ENCODE data around the gene SSU72.

SSU72 gene

GRCh38 chr1:1538989-1539309 lies 35.7 kb downstream of the SSU72 start:
- H3K9me3 ChIP-seq (ENCODE audit: control extremely low read depth in 1 of 5, control insufficient read depth in 4 of 5, insufficient read depth in 2 of 5, low read depth in 1 of 5, low read length in 4 of 5): no peaks in the 10 kb centered on the region
- H3K36me3 ChIP-seq (ENCODE audit: control insufficient read depth in 4 of 4, insufficient read depth in 4 of 4, low read length in 3 of 4): peaks cover 0 to 35% (median 20%) of the 10 kb centered on the region in 4 experiments
- peaks cover 0 to 6% (median 0%) of the 10 kb centered on the region in 5 experiments for H3K27me3 ChIP-seq (replicated peaks in 2 of 5; ENCODE audit: control insufficient read depth in 4 of 5, insufficient read depth in 5 of 5, low read length in 4 of 5)
- ChIA-PET POLR2A (no interaction called here), CTCF (interaction anchor here (1.5 kb wide), 1 partner anchor 9 kb away, joined by 3 read pairs; no protein-coding TSS in a partner anchor)
- no peak for DNase-seq
- 92% methylated on average over 18 of the region's 18 CpGs for whole genome bisulfite sequencing (ENCODE audit: insufficient coverage)
- no peak overlapping the region for H3K4me3 ChIP-seq (ENCODE audit: control insufficient read depth in 1 of 7, extremely low read depth in 1 of 7, insufficient read depth in 4 of 7, low read depth in 2 of 7, low read length in 6 of 7)
- H3K4me1 ChIP-seq (ENCODE audit: control extremely low read depth in 1 of 4, control insufficient read depth in 4 of 4, insufficient read depth in 4 of 4, low read length in 3 of 4): peaks cover 0 to 11% (median 4%) of the 10 kb centered on the region in 4 experiments
- no peak overlapping the region for H3K27ac ChIP-seq (ENCODE audit: insufficient read depth in 1 of 2, low read depth in 1 of 2, low read length in 2 of 2, poor library complexity in 1 of 2, severe bottlenecking in 2 of 2)

GRCh38 chr1:1538334-1538733 lies 36.3 kb downstream of the SSU72 start:
- ChIA-PET POLR2A (no interaction called here), CTCF (no interaction called here)
- Histone ChIP-seq H3K9me3 (ENCODE audit: control extremely low read depth in 1 of 5, control insufficient read depth in 4 of 5, insufficient read depth in 2 of 5, low read depth in 1 of 5, low read length in 4 of 5) (no peaks in the 10 kb centered on the region), H3K4me1 (ENCODE audit: control extremely low read depth in 1 of 4, control insufficient read depth in 4 of 4, insufficient read depth in 4 of 4, low read length in 3 of 4) (peaks cover 0 to 11% (median 4%) of the 10 kb centered on the region in 4 experiments), H3K27me3 (replicated peaks in 2 of 5; ENCODE audit: control insufficient read depth in 4 of 5, insufficient read depth in 5 of 5, low read length in 4 of 5) (peaks cover 0 to 6% (median 0%) of the 10 kb centered on the region in 5 experiments), H3K36me3 (ENCODE audit: control insufficient read depth in 4 of 4, insufficient read depth in 4 of 4, low read length in 3 of 4) (peaks cover 0 to 30% (median 19%) of the 10 kb centered on the region in 4 experiments), H3K4me3 (ENCODE audit: control insufficient read depth in 1 of 7, extremely low read depth in 1 of 7, insufficient read depth in 4 of 7, low read depth in 2 of 7, low read length in 6 of 7) (no peak overlapping the region), H3K27ac (ENCODE audit: insufficient read depth in 1 of 2, low read depth in 1 of 2, low read length in 2 of 2, poor library complexity in 1 of 2, severe bottlenecking in 2 of 2) (no peak overlapping the region)
- WGBS (ENCODE audit: insufficient coverage): 97% methylated on average over 23 of the region's 23 CpGs
- DNase-seq: no peak

GRCh38 chr1:1537626-1538250 lies 36.9 kb downstream of the SSU72 start:
- ChIA-PET POLR2A (no interaction called here), CTCF (no interaction called here)
- peaks cover 0 to 11% (median 4%) of the 10 kb centered on the region in 4 experiments for H3K4me1 ChIP-seq (ENCODE audit: control extremely low read depth in 1 of 4, control insufficient read depth in 4 of 4, insufficient read depth in 4 of 4, low read length in 3 of 4)
- H3K27me3 ChIP-seq (replicated peaks in 2 of 5; ENCODE audit: control insufficient read depth in 4 of 5, insufficient read depth in 5 of 5, low read length in 4 of 5): peaks cover 0 to 6% (median 0%) of the 10 kb centered on the region in 5 experiments
- no peak for DNase-seq
- H3K27ac ChIP-seq (ENCODE audit: insufficient read depth in 1 of 2, low read depth in 1 of 2, low read length in 2 of 2, poor library complexity in 1 of 2, severe bottlenecking in 2 of 2): no peak overlapping the region
- H3K9me3 ChIP-seq (ENCODE audit: control extremely low read depth in 1 of 5, control insufficient read depth in 4 of 5, insufficient read depth in 2 of 5, low read depth in 1 of 5, low read length in 4 of 5): no peaks in the 10 kb centered on the region
- peaks cover 0 to 24% (median 14%) of the 10 kb centered on the region in 4 experiments for H3K36me3 ChIP-seq (ENCODE audit: control insufficient read depth in 4 of 4, insufficient read depth in 4 of 4, low read length in 3 of 4)
- H3K4me3 ChIP-seq (ENCODE audit: control insufficient read depth in 1 of 7, extremely low read depth in 1 of 7, insufficient read depth in 4 of 7, low read depth in 2 of 7, low read length in 6 of 7): no peak overlapping the region
- WGBS (ENCODE audit: insufficient coverage): 97% methylated on average over 30 of the region's 32 CpGs

- WGBS (ENCODE audit: insufficient coverage): 98% methylated on average over 13 of the region's 15 CpGs
- peaks cover 0 to 6% (median 0%) of the 10 kb centered on the region in 5 experiments for H3K27me3 ChIP-seq (replicated peaks in 2 of 5; ENCODE audit: control insufficient read depth in 4 of 5, insufficient read depth in 5 of 5, low read length in 4 of 5)
- CTCF ChIA-PET: interaction anchor here (1.2 kb wide), 1 partner anchor 16 kb away, joined by 4 read pairs; no protein-coding TSS in a partner anchor
- POLR2A ChIA-PET: no interaction called here
- H3K4me3 ChIP-seq (ENCODE audit: control insufficient read depth in 1 of 7, extremely low read depth in 1 of 7, insufficient read depth in 4 of 7, low read depth in 2 of 7, low read length in 6 of 7): no peak overlapping the region
- no peak overlapping the region for H3K27ac ChIP-seq (ENCODE audit: insufficient read depth in 1 of 2, low read depth in 1 of 2, low read length in 2 of 2, poor library complexity in 1 of 2, severe bottlenecking in 2 of 2)
- H3K4me1 ChIP-seq (ENCODE audit: control extremely low read depth in 1 of 4, control insufficient read depth in 4 of 4, insufficient read depth in 4 of 4, low read length in 3 of 4): peaks cover 0 to 11% (median 4%) of the 10 kb centered on the region in 4 experiments
- DNase-seq: no peak
- H3K36me3 ChIP-seq (ENCODE audit: control insufficient read depth in 4 of 4, insufficient read depth in 4 of 4, low read length in 3 of 4): peaks cover 0 to 17% (median 10%) of the 10 kb centered on the region in 4 experiments
- H3K9me3 ChIP-seq (ENCODE audit: control extremely low read depth in 1 of 5, control insufficient read depth in 4 of 5, insufficient read depth in 2 of 5, low read depth in 1 of 5, low read length in 4 of 5): no peaks in the 10 kb centered on the region
These were observed 37.6 kb downstream of the SSU72 start for GRCh38 chr1:1536938-1537546.

GRCh38 chr1:1536019-1536937 lies 38.4 kb downstream of the SSU72 start:
- no peak for DNase-seq
- peaks cover 0 to 11% (median 4%) of the 10 kb centered on the region in 4 experiments for H3K4me1 ChIP-seq (ENCODE audit: control extremely low read depth in 1 of 4, control insufficient read depth in 4 of 4, insufficient read depth in 4 of 4, low read length in 3 of 4)
- H3K9me3 ChIP-seq (ENCODE audit: control extremely low read depth in 1 of 5, control insufficient read depth in 4 of 5, insufficient read depth in 2 of 5, low read depth in 1 of 5, low read length in 4 of 5): peaks cover 0 to 1% (median 0%) of the 10 kb centered on the region in 5 experiments
- WGBS (ENCODE audit: insufficient coverage): 92% methylated on average over 42 of the region's 48 CpGs
- H3K4me3 ChIP-seq (ENCODE audit: control insufficient read depth in 1 of 7, extremely low read depth in 1 of 7, insufficient read depth in 4 of 7, low read depth in 2 of 7, low read length in 6 of 7): no peak overlapping the region
- ChIA-PET POLR2A (no interaction called here), CTCF (interaction anchor here (1.2 kb wide), 1 partner anchor 15 kb away, joined by 4 read pairs; no protein-coding TSS in a partner anchor)
- peaks cover 0 to 13% (median 7%) of the 10 kb centered on the region in 4 experiments for H3K36me3 ChIP-seq (ENCODE audit: control insufficient read depth in 4 of 4, insufficient read depth in 4 of 4, low read length in 3 of 4)
- H3K27ac ChIP-seq (ENCODE audit: insufficient read depth in 1 of 2, low read depth in 1 of 2, low read length in 2 of 2, poor library complexity in 1 of 2, severe bottlenecking in 2 of 2): no peak overlapping the region
- peaks cover 0 to 6% (median 0%) of the 10 kb centered on the region in 5 experiments for H3K27me3 ChIP-seq (replicated peaks in 2 of 5; ENCODE audit: control insufficient read depth in 4 of 5, insufficient read depth in 5 of 5, low read length in 4 of 5)

- DNase-seq: no peak
- Histone ChIP-seq H3K27ac (ENCODE audit: insufficient read depth in 1 of 2, low read depth in 1 of 2, low read length in 2 of 2, poor library complexity in 1 of 2, severe bottlenecking in 2 of 2) (no peak overlapping the region), H3K9me3 (ENCODE audit: control extremely low read depth in 1 of 5, control insufficient read depth in 4 of 5, insufficient read depth in 2 of 5, low read depth in 1 of 5, low read length in 4 of 5) (peaks cover 0 to 3% (median 0%) of the 10 kb centered on the region in 5 experiments), H3K36me3 (ENCODE audit: control insufficient read depth in 4 of 4, insufficient read depth in 4 of 4, low read length in 3 of 4) (peaks cover 0 to 10% (median 5%) of the 10 kb centered on the region in 4 experiments), H3K4me1 (ENCODE audit: control extremely low read depth in 1 of 4, control insufficient read depth in 4 of 4, insufficient read depth in 4 of 4, low read length in 3 of 4) (peaks cover 0 to 6% (median 2%) of the 10 kb centered on the region in 4 experiments), H3K4me3 (ENCODE audit: control insufficient read depth in 1 of 7, extremely low read depth in 1 of 7, insufficient read depth in 4 of 7, low read depth in 2 of 7, low read length in 6 of 7) (no peak overlapping the region), H3K27me3 (replicated peaks in 2 of 5; ENCODE audit: control insufficient read depth in 4 of 5, insufficient read depth in 5 of 5, low read length in 4 of 5) (peaks cover 0 to 6% (median 0%) of the 10 kb centered on the region in 5 experiments)
- 98% methylated on average over 46 of the region's 66 CpGs for WGBS (ENCODE audit: insufficient coverage)
- ChIA-PET CTCF (no interaction called here), POLR2A (no interaction called here)
These were observed 39.3 kb downstream of the SSU72 start for GRCh38 chr1:1535201-1536018.
